Liver (tissue), 9 donors: Measurements from ENCODE around the gene ZNF652. TPM values are rescaled to one million over a fixed set of nuclear protein-coding genes. Genes with fewer than 3 reads are reported as not detected.

Experiments used
- DNase-seq: peaks from one replicate; pipeline ENCODE4 v3.0.0-alpha.2; 2017; ENCODE audit warnings: low spot score
- H3K27ac ChIP-seq, 2 donors: one replicate each; pipeline ENCODE4 v1.7.0; 2013; ENCODE audit warnings: inconsistent platforms in 2 of 2, low read length in 2 of 2, control low read depth in 1 of 2, low read depth in 1 of 2, mild to moderate bottlenecking in 1 of 2
- H3K27me3 ChIP-seq, 4 donors: one replicate each; pipeline versions ENCODE4 v1.6.1 to v1.7.0; 2013; ENCODE audit warnings: low read length in 3 of 4, inconsistent platforms in 1 of 4, mild to moderate bottlenecking in 1 of 4, moderate library complexity in 1 of 4; ENCODE audit not compliant: control insufficient read depth in 4 of 4, insufficient read depth in 4 of 4
- H3K36me3 ChIP-seq, 4 donors: one replicate each; pipeline versions ENCODE4 v1.6.1 to v1.7.0; 2013; ENCODE audit warnings: low read length in 3 of 4, mild to moderate bottlenecking in 3 of 4, low read depth in 1 of 4, moderate library complexity in 1 of 4; ENCODE audit not compliant: control insufficient read depth in 4 of 4, insufficient read depth in 3 of 4
- H3K4me1 ChIP-seq, 4 donors: one replicate each; pipeline versions ENCODE4 v1.6.1 to v1.7.0; 2013; ENCODE audit warnings: low read length in 3 of 4, mild to moderate bottlenecking in 3 of 4, moderate library complexity in 1 of 4; ENCODE audit not compliant: control insufficient read depth in 4 of 4, insufficient read depth in 4 of 4
- H3K4me3 ChIP-seq, 3 donors: one replicate each; pipeline versions ENCODE4 v1.6.1 to v1.7.0; 2013; ENCODE audit warnings: low read length in 3 of 3, control low read depth in 1 of 3, low read depth in 1 of 3, mild to moderate bottlenecking in 1 of 3
- H3K9ac ChIP-seq, 2 donors: one replicate each; pipeline ENCODE4 v1.7.0; 2013; ENCODE audit warnings: low read length in 2 of 2, mild to moderate bottlenecking in 2 of 2, moderate library complexity in 2 of 2, control low read depth in 1 of 2, low read depth in 1 of 2
- H3K9me3 ChIP-seq, 4 donors: one replicate each; pipeline versions ENCODE4 v1.6.1 to v1.7.0; 2013; ENCODE audit warnings: low read length in 3 of 4; ENCODE audit not compliant: control insufficient read depth in 4 of 4
- ATF3 ChIP-seq: IDR thresholded peaks from 2 replicates; pipeline ENCODE4 v1.6.1; 2016; ENCODE audit warnings: antibody characterized with exemption
- CTCF ChIP-seq: fragments of 150-350 bp; IDR thresholded peaks from 2 replicates; pipeline ENCODE4 v1.5.1; 2017; ENCODE audit warnings: improper control_type of control experiment, low read depth, low read length; ENCODE audit not compliant: missing input control
- EGR1 ChIP-seq, 2 donors: IDR thresholded peaks; 2 replicates each; pipeline ENCODE4 v1.6.1; 2016 to 2018; ENCODE audit warnings: antibody characterized with exemption in 2 of 2, low read depth in 2 of 2
- FOXA1 ChIP-seq: IDR thresholded peaks from 2 replicates; pipeline ENCODE4 v1.6.1; 2016; ENCODE audit warnings: antibody characterized with exemption
- FOXA2 ChIP-seq: IDR thresholded peaks from 2 replicates; pipeline ENCODE4 v1.6.1; 2016; ENCODE audit warnings: antibody characterized with exemption
- GABPA ChIP-seq, 2 donors: IDR thresholded peaks in 1 of 2; conservative IDR thresholded peaks in 1 of 2; 2 replicates each; pipeline ENCODE4 v1.6.1; 2016; ENCODE audit warnings: antibody characterized with exemption in 2 of 2, mild to moderate bottlenecking in 1 of 2, moderate library complexity in 1 of 2
- HNF4A ChIP-seq, 2 donors: conservative IDR thresholded peaks; 2 replicates each; pipeline ENCODE4 v1.6.1; 2016; ENCODE audit warnings: antibody characterized with exemption in 2 of 2, mild to moderate bottlenecking in 2 of 2
- HNF4G ChIP-seq: IDR thresholded peaks from 2 replicates; pipeline ENCODE4 v1.6.1; 2016; ENCODE audit warnings: antibody characterized with exemption
- JUND ChIP-seq, 2 donors: IDR thresholded peaks; 2 replicates each; pipeline ENCODE4 v1.6.1; 2016; ENCODE audit warnings: antibody characterized with exemption in 2 of 2
- MAX ChIP-seq: IDR thresholded peaks from 2 replicates; pipeline ENCODE4 v1.6.1; 2016; ENCODE audit warnings: antibody characterized with exemption
- NR2F2 ChIP-seq: IDR thresholded peaks from 2 replicates; pipeline ENCODE4 v1.6.1; 2016; ENCODE audit warnings: antibody characterized with exemption
- REST ChIP-seq: IDR thresholded peaks from 2 replicates; pipeline ENCODE4 v1.6.1; 2016; ENCODE audit warnings: antibody characterized with exemption, mild to moderate bottlenecking
- RXRA ChIP-seq, 2 donors: IDR thresholded peaks; 2 replicates each; pipeline ENCODE4 v1.6.1; 2017 to 2018; ENCODE audit warnings: antibody characterized with exemption in 2 of 2, mild to moderate bottlenecking in 1 of 2
- SP1 ChIP-seq: IDR thresholded peaks from 2 replicates; pipeline ENCODE4 v1.6.1; 2018; ENCODE audit warnings: antibody characterized with exemption, mild to moderate bottlenecking
- YY1 ChIP-seq: IDR thresholded peaks from 2 replicates; pipeline ENCODE4 v1.6.1; 2016; ENCODE audit warnings: antibody characterized with exemption, mild to moderate bottlenecking
- ZBTB33 ChIP-seq: IDR thresholded peaks from 2 replicates; pipeline ENCODE4 v1.6.1; 2016; ENCODE audit warnings: antibody characterized with exemption
- WGBS: extraction: QIAGEN DNeasy Blood & Tissue Kit; methylation state at CpG from one replicate; pipeline ENCODE4 v1.1.7; 2013; 5-methylcytosine and 5-hydroxymethylcytosine counted together
- polyA plus RNA-seq, 2 donors: library from polyadenylated mRNA; stranded (reverse) in 1 of 2; unstranded in 1 of 2; fragments of 200-250 nt in 1 of 2; fragments of >200 nt in 1 of 2; fragmentation: Nextera tagmentation in 1 of 2; extraction: Ambion mirVana in 1 of 2; gene quantifications; one replicate each; pipeline versions ENCODE4 v1.2.1 to v1.2.3, GENCODE V29; 2013 to 2015
- total RNA-seq, 2 donors: library from RNA; depleted of rRNA; stranded (reverse); fragments of >200 nt; gene quantifications; one replicate each; pipeline ENCODE4 v1.2.3, GENCODE V29; 2014
- donor health status: healthy.
- donor health status: healthy.
- donor health status: healthy.
- donor health status: healthy.
- donor health status: healthy.

The ZNF652 gene
- total and polyA plus RNA-seq, 4 donors = 5.3 to 23.1 (median 17.5) TPM

- TF ChIP-seq CTCF = no peak
Measured at GRCh38 chr17:49258394-49258793, 103.7 kb downstream of the ZNF652 start (continued).

GRCh38 chr17:49255125-49255524 lies 106.9 kb downstream of the ZNF652 start:
- Histone ChIP-seq H3K4me1 (peaks cover 0 to 5% (median 4%) of the 10 kb centered on the region in 4 donors), H3K4me3 (no peak overlapping the region), H3K27me3 (no peaks in the 10 kb centered on the region), H3K9ac (no peak overlapping the region), H3K36me3 (no peaks in the 10 kb centered on the region), H3K9me3 (no peaks in the 10 kb centered on the region), H3K27ac (no peak overlapping the region)
- DNase-seq = no peak
- TF ChIP-seq MAX (no peak), JUND (IDR thresholded peaks at IDR 0.05) (no peak), CTCF (no peak), YY1 (no peak), FOXA2 (no peak), GABPA (IDR thresholded peaks at IDR 0.05 in 1 of 2, conservative IDR thresholded peaks at IDR 0.05 in 1 of 2) (no peak), ATF3 (no peak), NR2F2 (no peak), RXRA (IDR thresholded peaks at IDR 0.05) (no peak), REST (no peak), FOXA1 (no peak)
- 80% methylated on average over 5 of the region's 5 CpGs for WGBS

- H3K27me3 ChIP-seq = no peaks in the 10 kb centered on the region
- H3K27ac ChIP-seq = no peak overlapping the region
- H3K4me3 ChIP-seq = no peak overlapping the region
- 64% methylated on average over 4 of the region's 4 CpGs for WGBS
- no peak for DNase-seq
- no peaks in the 10 kb centered on the region for H3K9me3 ChIP-seq
- no peaks in the 10 kb centered on the region for H3K4me1 ChIP-seq
- H3K9ac ChIP-seq = no peak overlapping the region
- no peaks in the 10 kb centered on the region for H3K36me3 ChIP-seq
- TF ChIP-seq FOXA1 (no peak), HNF4A (conservative IDR thresholded peaks at IDR 0.05) (no peak), YY1 (no peak), ZBTB33 (no peak), ATF3 (no peak), CTCF (no peak), GABPA (IDR thresholded peaks at IDR 0.05 in 1 of 2, conservative IDR thresholded peaks at IDR 0.05 in 1 of 2) (no peak), RXRA (IDR thresholded peaks at IDR 0.05) (no peak), HNF4G (no peak), NR2F2 (no peak), SP1 (no peak), JUND (IDR thresholded peaks at IDR 0.05) (no peak), EGR1 (IDR thresholded peaks at IDR 0.05; ENCODE audit: low read depth in 2 of 2) (no peak), MAX (no peak)
Measured at GRCh38 chr17:49254066-49254465, 108.0 kb downstream of the ZNF652 start.
